ENCODE data around the gene MPI. TPM values are rescaled to one million over a fixed set of nuclear protein-coding genes. Genes with fewer than 3 reads are reported as not detected.

Gene MPI
- total and polyA plus RNA-seq, 2 of the 8 experiments (the other 6 are each of a cell fraction or from before 2014, with no cell fraction given), result 31.0 to 74.8 TPM

DNA sequence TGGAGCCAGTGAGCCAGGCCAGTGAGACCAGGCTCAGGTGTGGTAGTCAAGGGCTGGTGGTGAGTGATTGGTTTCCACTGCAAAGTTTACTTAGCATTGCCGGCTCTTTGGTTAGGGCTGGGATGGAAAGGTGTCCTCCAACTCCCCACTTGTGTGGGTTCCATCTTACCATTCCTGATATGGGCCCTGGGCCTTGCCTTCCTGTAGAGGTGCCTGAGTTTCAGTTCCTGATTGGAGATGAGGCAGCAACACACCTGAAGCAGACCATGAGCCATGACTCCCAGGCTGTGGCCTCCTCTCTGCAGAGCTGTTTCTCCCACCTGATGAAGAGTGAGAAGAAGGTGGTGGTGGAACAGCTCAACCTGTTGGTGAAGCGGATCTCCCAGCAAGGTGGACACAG, 3.1 kb downstream of the MPI start:
- Histone ChIP-seq H3K4me2 (ENCODE audit: insufficient read depth in 1 of 2, low read depth in 2 of 2, low read length in 2 of 2) (no peak overlapping the region), H2BK12ac (ENCODE audit: low read depth, low read length) (no peak overlapping the region), H3K79me1 (ENCODE audit: low read depth, low read length) (no peaks in the 10 kb centered on the region), H3K27me3 (replicated peaks in 1 of 4; ENCODE audit: control insufficient read depth in 3 of 4, extremely low read depth in 1 of 4, insufficient read depth in 3 of 4, low read length in 3 of 4) (no peaks in the 10 kb centered on the region), H3K9ac (replicated peaks in 1 of 4; ENCODE audit: extremely low read depth in 1 of 4, low read depth in 3 of 4, low read length in 3 of 4) (no peak overlapping the region), H3K4me3 (ENCODE audit: extremely low read depth in 1 of 4, insufficient read depth in 2 of 4, low read depth in 3 of 4, low read length in 4 of 4) (no peak overlapping the region), H3K23me2 (ENCODE audit: low read depth, low read length) (peaks cover 9% of the 10 kb centered on the region), H3K4me1 (replicated peaks in 1 of 4; ENCODE audit: control insufficient read depth in 3 of 4, insufficient read depth in 4 of 4, low read length in 3 of 4) (peaks cover 0 to 4% (median 2%) of the 10 kb centered on the region in 4 experiments; a peak in 4 of 7 replicates), H2AK5ac (ENCODE audit: low read depth, low read length) (no peak overlapping the region), H2BK120ac (replicated peaks; ENCODE audit: low read depth, low read length) (no peak overlapping the region), H4K91ac (replicated peaks; ENCODE audit: insufficient read length, low read length) (no peak overlapping the region), H4K8ac (ENCODE audit: extremely low read depth, insufficient read depth, low read length) (0 out of 2 replicates have a peak overlapping the region, but pooled peaks have one; percentile 9), H3K56ac (replicated peaks; ENCODE audit: insufficient read length, low read depth, low read length) (no peak overlapping the region), H3K9me3 (ENCODE audit: insufficient read depth in 2 of 2, low read depth in 1 of 2, low read length in 1 of 2) (no peaks in the 10 kb centered on the region), H3K36me3 (ENCODE audit: control insufficient read depth in 2 of 4, insufficient read depth in 4 of 4, low read length in 3 of 4) (peaks cover 5 to 21% (median 17%) of the 10 kb centered on the region in 4 experiments; a peak in 7 of 8 replicates), H3K27ac (ENCODE audit: low read depth, low read length) (no peak overlapping the region), H3K18ac (ENCODE audit: extremely low read depth, low read length) (no peak overlapping the region), H2AFZ (ENCODE audit: low read length) (no peak overlapping the region), H3K79me2 (ENCODE audit: control insufficient read depth in 1 of 2, insufficient read depth in 2 of 2, low read length in 2 of 2) (no peaks in the 10 kb centered on the region), H4K20me1 (replicated peaks in 1 of 2; ENCODE audit: control insufficient read depth in 1 of 2, insufficient read depth in 2 of 2, low read length in 2 of 2) (peaks cover 0 to 3% of the 10 kb centered on the region in 2 experiments), H3K4ac (replicated peaks; ENCODE audit: insufficient read length, low read depth, low read length) (no peak overlapping the region), H2BK5ac (ENCODE audit: low read depth, low read length) (no peak overlapping the region), H3K14ac (ENCODE audit: insufficient read length) (no peak overlapping the region), H3K23ac (ENCODE audit: insufficient read length) (no peak overlapping the region), H2BK15ac (ENCODE audit: low read length) (no peak overlapping the region), H2BK20ac (ENCODE audit: low read length) (no peak overlapping the region), H4K5ac (ENCODE audit: insufficient read length, low read depth, low read length) (no peak overlapping the region)
- POLR2A ChIA-PET (ENCODE audit: partially characterized antibody), result interaction anchor here (1.2 to 7.0 kb wide), 3 partner anchors 8 to 31 kb away, joined by 3 to 116 read pairs (median 6); partner anchors contain the start of gene FAM219B
- DNase-seq (ENCODE audit: low read depth in 1 of 2, low spot score in 2 of 2) (no peak), FAIRE-seq (no peak)
- CTCF ChIA-PET (ENCODE audit: partially characterized antibody), result interaction anchor here (6.2 kb wide), 1 partner anchor 8 kb away, joined by 54 read pairs; no protein-coding TSS in a partner anchor
- 96% methylated on average over 2 of the region's 2 CpGs; no CpG with 5 or more reads in 1 of the 2 experiments for WGBS, 2 experiments (ENCODE audit: extremely low coverage in 1 of 2, insufficient coverage in 1 of 2, insufficient read length in 1 of 2, insufficient replicate concordance in 2 of 2, low coverage in 1 of 2, low lambda C conversion rate in 2 of 2, missing lambda C conversion rate in 1 of 2)
- TF ChIP-seq, protein P1, sequence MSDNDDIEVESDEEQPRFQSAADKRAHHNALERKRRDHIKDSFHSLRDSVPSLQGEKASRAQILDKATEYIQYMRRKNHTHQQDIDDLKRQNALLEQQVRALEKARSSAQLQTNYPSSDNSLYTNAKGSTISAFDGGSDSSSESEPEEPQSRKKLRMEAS (IDR thresholded peaks at IDR 0.05), result no peak
- no peak for TF ChIP-seq JUND (IDR thresholded peaks at IDR 0.05; ENCODE audit: low read length)
- no peak for TF ChIP-seq CHD1 (IDR thresholded peaks at IDR 0.05; ENCODE audit: low read depth, low read length)
